ENCODE results near the gene SUN2. TPM values are rescaled to one million over a fixed set of nuclear protein-coding genes. Genes with fewer than 3 reads are reported as not detected.

Gene SUN2
- total and polyA plus RNA-seq, 7 donors: 57.6 to 152 (median 101) TPM

- ATAC-seq (peak; percentile 3 to 21 (median 12)), DNase-seq (peak; percentile 53 to 77)
- H3K4me3 ChIP-seq: peak overlapping the region; percentile 98
- H3K9me3 ChIP-seq: no peaks in the 10 kb centered on the region
- WGBS, 3 donors: 0 to 1% (median 1%) methylated on average over 44 to 80 of the region's 80 CpGs
- peak overlapping the region; percentile 98 for H3K27ac ChIP-seq
- intact Hi-C loops (cut with DNase I): no loop called here
- H3K27me3 ChIP-seq (ENCODE audit: insufficient read depth in 3 of 3, low read length in 2 of 3): no peaks in the 10 kb centered on the region
- peaks cover 0 to 23% of the 10 kb centered on the region in 2 donors for H3K36me3 ChIP-seq (ENCODE audit: insufficient read depth in 1 of 2, low read depth in 1 of 2)
- peaks cover 37% of the 10 kb centered on the region for H3K4me1 ChIP-seq
- no peak for TF ChIP-seq CTCF (IDR thresholded peaks at IDR 0.05)
These were observed 49.5 kb downstream of the SUN2 start for GRCh38 chr22:38706101-38706900.

GRCh38 chr22:38705235-38706100, 50.3 kb downstream of the SUN2 start, which contains the start of gene GTPBP1:
Gene GTPBP1, plus strand, starts transcription at chr22:38705944. Its CDS starts 12 bp downstream, at chr22:38705956.
- H3K9me3 ChIP-seq: no peaks in the 10 kb centered on the region
- peaks cover 38% of the 10 kb centered on the region for H3K4me1 ChIP-seq
- peak within 1 kb of the TSS; percentile 98 for H3K4me3 ChIP-seq
- H3K27me3 ChIP-seq (ENCODE audit: insufficient read depth in 3 of 3, low read length in 2 of 3): no peaks in the 10 kb centered on the region
- peaks cover 0 to 15% of the 10 kb centered on the region in 2 donors for H3K36me3 ChIP-seq (ENCODE audit: insufficient read depth in 1 of 2, low read depth in 1 of 2)
- intact Hi-C loops (cut with DNase I): no loop called here
- DNase-seq: peak; percentile 97 to 99
- peak within 1 kb of the TSS; percentile 98 for H3K27ac ChIP-seq
- no peak for TF ChIP-seq CTCF (IDR thresholded peaks at IDR 0.05)
- 0% methylated on average over 49 to 55 of the region's 55 CpGs for WGBS, 3 donors
- peak; percentile 86 to 88 (median 87) for ATAC-seq

- Histone ChIP-seq H3K9me3 (no peaks in the 10 kb centered on the region), H3K36me3 (ENCODE audit: insufficient read depth in 1 of 2, low read depth in 1 of 2) (peaks cover 0 to 8% of the 10 kb centered on the region in 2 donors), H3K4me1 (peaks cover 37% of the 10 kb centered on the region), H3K27ac (peak overlapping the region; percentile 89), H3K27me3 (ENCODE audit: insufficient read depth in 3 of 3, low read length in 2 of 3) (no peaks in the 10 kb centered on the region), H3K4me3 (peak overlapping the region; percentile 55)
- TF ChIP-seq CTCF (IDR thresholded peaks at IDR 0.05): no peak
- intact Hi-C loops (cut with DNase I): no loop called here
- WGBS, 3 donors: 8 to 10% (median 10%) methylated on average over 10 of the region's 10 CpGs
- no peak for DNase-seq
- no peak for ATAC-seq
These were observed 51.1 kb downstream of the SUN2 start for GRCh38 chr22:38704654-38705234.

GRCh38 chr22:38700789-38701628, 54.8 kb downstream of the SUN2 start, which contains the start of gene JOSD1:
Gene JOSD1, minus strand, starts transcription at chr22:38700943. Its CDS starts 956 bp downstream, at chr22:38699987.
- peaks cover 52% of the 10 kb centered on the region for H3K4me1 ChIP-seq
- peak within 1 kb of the TSS; percentile 98 for H3K27ac ChIP-seq
- WGBS, 3 donors: 1% methylated on average over 55 to 94 of the region's 94 CpGs
- no peaks in the 10 kb centered on the region for H3K9me3 ChIP-seq
- ATAC-seq (peak; percentile 67 to 71 (median 69)), DNase-seq (peak; percentile 95 to 97)
- TF ChIP-seq CTCF (IDR thresholded peaks at IDR 0.05): no peak
- intact Hi-C loops (cut with DNase I): no loop called here
- no peaks in the 10 kb centered on the region for H3K27me3 ChIP-seq (ENCODE audit: insufficient read depth in 3 of 3, low read length in 2 of 3)
- peak within 1 kb of the TSS; percentile 94 for H3K4me3 ChIP-seq
- peaks cover 4 to 21% of the 10 kb centered on the region in 2 donors for H3K36me3 ChIP-seq (ENCODE audit: insufficient read depth in 1 of 2, low read depth in 1 of 2)

Data from psoas muscle (tissue), 8 donors.